ENCODE results near the gene HLF. TPM values are rescaled to one million over a fixed set of nuclear protein-coding genes. Genes with fewer than 3 reads are reported as not detected.

HLF gene
- total RNA-seq, 1 experiment from 2014 or later = 1.5 TPM

DNA sequence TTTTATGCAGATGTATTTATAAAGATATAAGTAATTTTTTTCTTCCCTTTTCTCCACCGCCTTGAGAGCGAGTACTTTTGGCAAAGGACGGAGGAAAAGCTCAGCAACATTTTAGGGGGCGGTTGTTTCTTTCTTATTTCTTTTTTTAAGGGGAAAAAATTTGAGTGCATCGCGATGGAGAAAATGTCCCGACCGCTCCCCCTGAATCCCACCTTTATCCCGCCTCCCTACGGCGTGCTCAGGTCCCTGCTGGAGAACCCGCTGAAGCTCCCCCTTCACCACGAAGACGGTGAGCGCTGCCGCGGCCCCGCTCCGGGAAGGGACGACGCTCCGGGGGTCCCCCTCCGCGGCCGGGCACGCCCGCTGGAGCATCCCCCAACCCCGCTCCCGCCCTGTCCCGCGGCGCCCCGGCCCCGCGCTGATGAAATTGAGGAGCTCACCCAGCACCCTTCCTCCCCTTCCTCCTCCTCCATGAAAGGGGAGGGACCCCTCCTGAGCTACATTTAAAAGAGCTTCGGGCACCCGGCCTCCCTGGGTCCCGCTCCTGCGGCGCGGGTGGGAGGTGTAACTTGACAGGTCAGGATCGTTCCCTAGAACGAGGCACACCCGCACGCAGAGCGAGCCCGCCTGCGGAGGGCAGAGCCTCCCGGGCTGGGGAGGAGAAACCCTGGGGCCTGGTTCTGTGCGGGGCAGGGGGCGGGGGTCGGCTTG lies 706 bp downstream of the HLF start:
- H3K79me2 ChIP-seq (ENCODE audit: insufficient read depth, low read length) = no peaks in the 10 kb centered on the region
- ATAC-seq (no peak), DNase-seq (ENCODE audit: low read depth, low spot score) (no peak)
- no peak for TF ChIP-seq SIN3A (IDR thresholded peaks at IDR 0.05; ENCODE audit: low read depth)
- no peak for TF ChIP-seq REST (IDR thresholded peaks at IDR 0.05; ENCODE audit: low read depth)
- TF ChIP-seq, protein P1, sequence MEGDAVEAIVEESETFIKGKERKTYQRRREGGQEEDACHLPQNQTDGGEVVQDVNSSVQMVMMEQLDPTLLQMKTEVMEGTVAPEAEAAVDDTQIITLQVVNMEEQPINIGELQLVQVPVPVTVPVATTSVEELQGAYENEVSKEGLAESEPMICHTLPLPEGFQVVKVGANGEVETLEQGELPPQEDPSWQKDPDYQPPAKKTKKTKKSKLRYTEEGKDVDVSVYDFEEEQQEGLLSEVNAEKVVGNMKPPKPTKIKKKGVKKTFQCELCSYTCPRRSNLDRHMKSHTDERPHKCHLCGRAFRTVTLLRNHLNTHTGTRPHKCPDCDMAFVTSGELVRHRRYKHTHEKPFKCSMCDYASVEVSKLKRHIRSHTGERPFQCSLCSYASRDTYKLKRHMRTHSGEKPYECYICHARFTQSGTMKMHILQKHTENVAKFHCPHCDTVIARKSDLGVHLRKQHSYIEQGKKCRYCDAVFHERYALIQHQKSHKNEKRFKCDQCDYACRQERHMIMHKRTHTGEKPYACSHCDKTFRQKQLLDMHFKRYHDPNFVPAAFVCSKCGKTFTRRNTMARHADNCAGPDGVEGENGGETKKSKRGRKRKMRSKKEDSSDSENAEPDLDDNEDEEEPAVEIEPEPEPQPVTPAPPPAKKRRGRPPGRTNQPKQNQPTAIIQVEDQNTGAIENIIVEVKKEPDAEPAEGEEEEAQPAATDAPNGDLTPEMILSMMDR (IDR thresholded peaks at IDR 0.05 in 2 of 3, conservative IDR thresholded peaks at IDR 0.05 in 1 of 3; ENCODE audit: borderline replicate concordance in 1 of 3, insufficient read depth in 1 of 3, low read depth in 2 of 3, low read length in 2 of 3) = no peak
- no peak for TF ChIP-seq JUND (IDR thresholded peaks at IDR 0.05)
- no peak for TF ChIP-seq ZNF274 (IDR thresholded peaks at IDR 0.05; ENCODE audit: low read depth, low read length)
- no peak for TF ChIP-seq CEBPB (IDR thresholded peaks at IDR 0.05; ENCODE audit: low read depth)
- TF ChIP-seq EGR1 (IDR thresholded peaks at IDR 0.05; ENCODE audit: low read depth) = no peak
- H4K20me1 ChIP-seq (ENCODE audit: insufficient read depth) = no peaks in the 10 kb centered on the region
- no peaks in the 10 kb centered on the region for H3K9me3 ChIP-seq (ENCODE audit: control insufficient read depth in 1 of 2, insufficient read depth in 1 of 2, low read depth in 1 of 2, low read length in 2 of 2)
- intact Hi-C loops (cut with micrococcal nuclease) = no loop called here
- peaks cover 4 to 10% of the 10 kb centered on the region in 2 experiments; a peak in 3 of 4 replicates for H3K4me1 ChIP-seq (ENCODE audit: control insufficient read depth in 1 of 2, insufficient read depth in 2 of 2, low read length in 2 of 2)
- H3K27me3 ChIP-seq (ENCODE audit: insufficient read depth, low read length) = no peaks in the 10 kb centered on the region
- no peak overlapping the region for H3K27ac ChIP-seq (ENCODE audit: low read depth, low read length)
- POLR2A ChIA-PET = interaction anchor here (0.7 kb wide), 1 partner anchor 298 kb away, joined by 3 read pairs; no protein-coding TSS in a partner anchor
- no peak overlapping the region for H2AFZ ChIP-seq (ENCODE audit: low read depth, low read length, poor library complexity, severe bottlenecking)
- CTCF ChIA-PET = no interaction called here
- H3K4me2 ChIP-seq (ENCODE audit: low read length) = no peak overlapping the region; the same call in 1 of the 2 replicates
- RAD21 ChIA-PET (ENCODE audit: low non-redundant PET in 1 of 2, low total read pairs in 2 of 2, uncharacterized antibody in 2 of 2, unreplicated experiment in 2 of 2) = no interaction called here
- no peak overlapping the region for H3K4me3 ChIP-seq (replicated peaks in 1 of 2; ENCODE audit: low read depth in 1 of 2, low read length in 2 of 2)
- BruUV-seq (replicated peaks) = TSS peak; percentile 71
- H3K9me2 ChIP-seq (ENCODE audit: insufficient read depth) = no peaks in the 10 kb centered on the region
- H3K9ac ChIP-seq (ENCODE audit: low read length) = no peak overlapping the region
- no peaks in the 10 kb centered on the region for H3K36me3 ChIP-seq (ENCODE audit: control insufficient read depth in 1 of 2, insufficient read depth in 2 of 2, low read length in 2 of 2)

Data from HCT116 (cell line).